ENCODE data around the gene CFAP65. TPM values are rescaled to one million over a fixed set of nuclear protein-coding genes. Genes with fewer than 3 reads are reported as not detected.
A peak's percentile ranks its signal among the peaks of the same experiment; 100 is the strongest.

Gene CFAP65
- total RNA-seq, 1 experiment from 2014 or later, result 0.24 TPM

DNA sequence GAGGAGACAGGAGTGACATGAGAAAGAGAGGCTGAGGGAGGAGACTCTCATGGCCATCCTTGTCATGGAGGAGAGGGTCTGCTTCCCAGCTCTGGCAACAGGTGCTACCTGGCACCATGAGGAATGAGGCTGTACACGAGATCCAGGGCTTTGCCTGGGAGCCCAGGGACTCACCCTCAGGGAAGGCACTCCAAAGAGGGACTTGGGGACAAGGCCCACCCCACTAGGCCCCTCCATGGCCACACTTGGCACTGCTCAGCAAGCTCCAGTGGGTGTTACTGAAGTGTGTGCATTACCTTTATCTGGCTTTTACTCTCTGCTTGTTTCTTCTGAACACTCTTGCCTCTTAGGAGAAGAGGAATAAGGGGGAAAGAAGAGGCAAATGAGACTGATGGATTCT lies 2.7 kb downstream of the CFAP65 start:
- no peak for DNase-seq (ENCODE audit: low read depth, low spot score)
- in situ Hi-C loops (cut with HindIII; ENCODE audit: low pct_unique_long_range_greater_than_20kb, low sequenced_read_pairs), result no loop called here

DNA sequence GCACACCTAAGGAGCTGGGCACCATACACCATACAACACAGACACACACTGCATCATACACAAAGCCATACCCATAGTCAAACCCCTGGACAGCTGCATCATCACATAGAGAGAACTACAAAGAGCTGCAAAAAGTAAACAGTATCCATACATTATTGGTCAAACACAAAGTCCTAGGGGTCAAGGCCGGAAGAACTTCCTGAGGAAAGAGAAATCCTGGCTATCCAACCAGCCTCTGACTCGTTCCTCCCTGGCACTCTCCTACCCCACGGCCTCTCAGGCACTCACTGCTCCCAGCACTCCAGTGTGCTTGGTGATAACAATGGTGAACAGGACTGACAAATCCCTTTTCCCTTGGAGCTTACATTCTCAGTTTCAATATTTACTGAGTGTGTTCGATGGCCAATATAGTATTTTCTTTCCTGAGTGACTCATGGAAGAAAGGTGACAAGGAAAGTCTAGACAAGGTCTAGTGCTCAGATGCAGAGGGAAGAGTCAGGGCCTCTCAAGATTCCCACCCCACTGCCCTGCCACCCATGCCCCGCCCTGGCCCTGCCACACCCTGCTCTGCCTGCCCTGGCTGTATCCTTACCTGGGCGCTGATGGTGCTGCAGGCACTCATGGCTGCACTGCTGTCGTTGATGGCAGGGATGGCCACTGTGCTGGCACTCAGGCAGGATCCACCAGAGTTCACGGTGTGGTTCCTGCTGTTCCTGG lies 3.4 kb downstream of the CFAP65 start:
- DNase-seq (ENCODE audit: low read depth, low spot score), result no peak
- in situ Hi-C loops (cut with HindIII; ENCODE audit: low pct_unique_long_range_greater_than_20kb, low sequenced_read_pairs), result no loop called here

DNA sequence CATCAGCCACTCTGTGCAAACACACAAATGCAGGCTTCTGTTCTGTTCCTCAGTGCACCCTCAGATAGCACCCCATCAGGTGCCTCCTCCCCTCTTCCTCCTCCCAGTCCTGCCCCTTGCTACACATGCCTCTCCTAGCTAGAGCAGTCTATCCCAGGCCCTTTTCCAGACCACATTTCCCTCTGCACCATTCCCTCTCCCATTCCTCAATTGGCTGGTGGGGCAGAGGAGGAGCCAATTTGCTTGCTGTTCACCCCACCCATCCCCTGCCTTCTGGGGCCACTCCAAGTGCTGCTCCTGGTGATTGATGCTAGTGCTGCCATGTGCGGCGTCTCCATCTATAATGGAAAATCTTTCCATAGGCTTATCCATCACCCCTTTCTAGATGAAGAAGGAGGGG lies 5.4 kb downstream of the CFAP65 start:
- in situ Hi-C loops (cut with HindIII; ENCODE audit: low pct_unique_long_range_greater_than_20kb, low sequenced_read_pairs), result no loop called here
- DNase-seq (ENCODE audit: low read depth, low spot score), result no peak

GRCh38 chr2:219034823-219035222 lies 6.5 kb downstream of the CFAP65 start:
- in situ Hi-C loops (cut with HindIII; ENCODE audit: low pct_unique_long_range_greater_than_20kb, low sequenced_read_pairs), result no loop called here
- DNase-seq (ENCODE audit: low read depth, low spot score), result no peak

DNA sequence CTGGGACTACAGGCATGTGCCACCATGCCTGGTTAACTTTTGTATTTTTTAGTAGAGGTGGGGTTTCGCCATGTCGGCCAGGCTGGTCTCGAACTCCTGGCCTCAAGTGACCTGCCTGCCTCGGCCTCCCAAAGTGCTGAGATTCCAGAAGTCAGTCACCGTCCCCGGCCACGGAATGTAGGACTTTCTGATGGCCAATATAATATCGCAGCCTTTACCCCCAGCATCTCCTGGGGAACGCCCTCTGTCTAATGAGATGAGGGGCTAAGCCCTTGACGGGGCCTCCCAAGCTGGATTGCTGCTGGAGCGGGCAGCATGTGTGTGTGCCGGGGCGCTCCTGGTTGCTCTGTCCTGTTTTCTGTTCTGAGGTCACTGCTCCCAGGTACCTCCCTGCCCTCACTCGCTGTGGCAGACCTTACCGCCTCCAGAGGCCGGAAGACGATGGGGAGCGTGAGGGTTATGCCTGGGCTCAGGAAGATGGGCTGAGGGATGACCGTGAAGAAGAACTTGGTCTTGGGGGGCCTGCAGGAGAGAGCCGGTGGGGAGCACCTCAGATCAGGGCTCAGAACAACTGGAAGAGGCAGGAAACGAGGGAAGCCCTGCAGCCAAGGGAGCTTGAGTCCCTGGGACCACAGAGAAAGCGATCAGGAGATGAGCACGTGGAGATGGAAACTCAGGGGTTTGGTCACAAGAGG lies 9.1 kb downstream of the CFAP65 start:
- peak; percentile 16 for DNase-seq (ENCODE audit: low read depth, low spot score)
- in situ Hi-C loops (cut with HindIII; ENCODE audit: low pct_unique_long_range_greater_than_20kb, low sequenced_read_pairs), result no loop called here

GRCh38 chr2:219031005-219031738 lies 10.1 kb downstream of the CFAP65 start:
- in situ Hi-C loops (cut with HindIII; ENCODE audit: low pct_unique_long_range_greater_than_20kb, low sequenced_read_pairs), result no loop called here
- no peak for DNase-seq (ENCODE audit: low read depth, low spot score)

GRCh38 chr2:219030177-219030940 lies 11.0 kb downstream of the CFAP65 start:
- no peak for DNase-seq (ENCODE audit: low read depth, low spot score)
- in situ Hi-C loops (cut with HindIII; ENCODE audit: low pct_unique_long_range_greater_than_20kb, low sequenced_read_pairs), result no loop called here

- peak; percentile 82 for DNase-seq (ENCODE audit: low read depth, low spot score)
- in situ Hi-C loops (cut with HindIII; ENCODE audit: low pct_unique_long_range_greater_than_20kb, low sequenced_read_pairs), result no loop called here
Observed at GRCh38 chr2:219029829-219030165, 11.5 kb downstream of the CFAP65 start.

DNA sequence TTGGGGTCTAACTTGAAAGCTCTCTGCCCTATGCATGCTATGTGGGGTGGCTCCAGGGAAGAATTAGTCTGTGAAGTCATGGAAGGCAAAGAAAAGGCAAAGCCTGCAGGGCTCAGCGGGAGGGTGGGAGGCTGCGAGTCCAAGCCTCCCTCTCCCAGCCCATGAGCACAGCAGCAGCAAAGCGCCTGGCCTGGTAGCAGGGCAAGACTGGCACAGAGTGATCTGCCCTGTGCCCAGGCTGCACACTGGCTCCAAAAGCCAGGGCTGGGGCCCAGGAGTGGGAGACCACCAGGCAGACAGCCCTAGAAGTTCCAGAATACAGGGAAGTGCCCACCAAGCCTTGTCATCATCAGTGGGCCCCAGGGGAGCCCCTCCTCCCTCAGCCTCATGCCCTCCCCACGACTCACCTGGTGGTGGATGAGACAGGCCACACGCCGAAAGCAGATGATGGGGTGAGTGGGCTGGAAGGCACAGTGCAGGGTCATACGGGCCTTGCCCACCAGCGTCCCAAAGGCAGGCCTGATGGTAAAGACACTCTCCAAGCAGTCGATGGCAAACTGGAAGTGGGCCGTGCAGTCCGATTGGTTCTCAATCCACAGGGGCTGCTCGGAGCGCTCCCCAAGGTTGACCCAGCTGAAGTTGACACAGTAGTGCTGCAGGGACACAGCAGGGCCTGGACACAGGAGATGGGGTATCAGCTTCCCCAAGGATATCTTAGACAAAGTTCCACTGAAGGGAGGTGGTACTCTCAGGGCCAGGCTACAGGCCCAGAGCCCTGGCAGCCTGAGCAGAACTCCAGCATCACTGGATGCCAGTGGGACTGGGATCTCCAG lies 12.1 kb downstream of the CFAP65 start:
- no peak for DNase-seq (ENCODE audit: low read depth, low spot score)
- in situ Hi-C loops (cut with HindIII; ENCODE audit: low pct_unique_long_range_greater_than_20kb, low sequenced_read_pairs), result no loop called here

DNA sequence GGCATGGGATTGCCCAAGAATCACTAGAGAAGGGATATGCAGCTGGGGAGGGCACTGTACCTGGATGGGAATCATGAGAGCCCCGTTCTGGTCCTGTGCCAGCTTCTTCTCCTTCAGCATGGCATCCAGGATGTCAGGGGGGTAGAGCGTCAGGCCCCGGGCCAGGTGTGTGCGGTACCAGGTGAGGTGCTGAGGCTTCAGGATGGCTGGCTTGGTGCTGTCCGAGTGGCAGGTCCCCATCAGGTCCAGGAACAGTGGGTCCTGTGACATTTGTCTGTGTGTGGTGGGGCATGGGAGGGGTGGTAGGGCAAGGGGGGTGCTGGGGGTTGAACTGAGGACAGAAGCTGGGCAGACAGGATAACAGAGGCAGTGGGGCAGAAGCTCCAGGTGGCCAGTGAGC lies 13.2 kb downstream of the CFAP65 start:
- in situ Hi-C loops (cut with HindIII; ENCODE audit: low pct_unique_long_range_greater_than_20kb, low sequenced_read_pairs), result no loop called here
- no peak for DNase-seq (ENCODE audit: low read depth, low spot score)

DNA sequence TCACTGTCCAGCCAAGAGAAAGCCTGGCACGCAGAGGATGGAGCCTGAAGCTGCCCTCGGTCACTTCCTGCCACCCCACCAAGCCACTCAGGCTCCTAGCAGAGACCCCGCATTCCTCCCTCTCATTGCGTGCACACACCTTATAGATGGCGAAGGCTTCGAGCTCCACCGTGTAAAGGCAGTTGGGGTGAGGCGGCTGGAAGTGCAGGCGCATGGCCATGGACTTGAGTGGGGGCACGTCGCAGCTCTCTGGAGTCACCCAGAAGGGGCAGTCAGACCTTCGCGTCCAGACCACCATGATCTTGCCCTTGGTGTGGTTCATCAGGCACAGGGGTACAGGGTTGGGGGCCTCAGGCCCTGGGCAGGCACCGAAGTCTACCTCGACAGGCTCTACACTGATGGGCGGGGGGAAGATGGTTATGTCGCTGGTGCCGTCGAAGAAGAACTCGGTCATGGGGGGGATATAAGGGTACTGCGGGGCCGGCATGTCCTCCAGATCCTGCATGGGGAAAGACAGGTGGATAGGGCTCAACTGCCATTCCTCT lies 13.7 kb downstream of the CFAP65 start:
- in situ Hi-C loops (cut with HindIII; ENCODE audit: low pct_unique_long_range_greater_than_20kb, low sequenced_read_pairs), result no loop called here
- DNase-seq (ENCODE audit: low read depth, low spot score), result no peak

DNA sequence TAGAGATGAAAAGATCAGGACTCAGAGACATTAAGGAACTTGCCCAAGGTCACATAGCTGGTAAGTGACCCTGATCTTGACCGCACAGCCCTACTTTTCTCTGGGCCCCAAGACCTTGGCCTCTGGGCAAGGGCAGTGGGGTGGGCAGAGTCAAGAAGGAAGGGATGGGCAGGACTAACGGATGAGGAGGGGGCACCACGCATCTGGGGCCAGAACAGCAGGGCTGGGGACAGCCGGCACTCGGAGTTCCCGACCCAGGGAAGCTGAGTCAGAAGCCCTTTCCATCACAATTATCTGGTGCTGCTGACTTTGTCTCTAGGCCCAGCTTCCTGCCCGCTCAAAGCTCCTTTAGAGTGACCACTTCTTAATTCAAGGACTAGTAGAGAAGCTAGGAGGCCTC lies 14.4 kb downstream of the CFAP65 start:
- DNase-seq (ENCODE audit: low read depth, low spot score), result no peak
- in situ Hi-C loops (cut with HindIII; ENCODE audit: low pct_unique_long_range_greater_than_20kb, low sequenced_read_pairs), result no loop called here

DNA sequence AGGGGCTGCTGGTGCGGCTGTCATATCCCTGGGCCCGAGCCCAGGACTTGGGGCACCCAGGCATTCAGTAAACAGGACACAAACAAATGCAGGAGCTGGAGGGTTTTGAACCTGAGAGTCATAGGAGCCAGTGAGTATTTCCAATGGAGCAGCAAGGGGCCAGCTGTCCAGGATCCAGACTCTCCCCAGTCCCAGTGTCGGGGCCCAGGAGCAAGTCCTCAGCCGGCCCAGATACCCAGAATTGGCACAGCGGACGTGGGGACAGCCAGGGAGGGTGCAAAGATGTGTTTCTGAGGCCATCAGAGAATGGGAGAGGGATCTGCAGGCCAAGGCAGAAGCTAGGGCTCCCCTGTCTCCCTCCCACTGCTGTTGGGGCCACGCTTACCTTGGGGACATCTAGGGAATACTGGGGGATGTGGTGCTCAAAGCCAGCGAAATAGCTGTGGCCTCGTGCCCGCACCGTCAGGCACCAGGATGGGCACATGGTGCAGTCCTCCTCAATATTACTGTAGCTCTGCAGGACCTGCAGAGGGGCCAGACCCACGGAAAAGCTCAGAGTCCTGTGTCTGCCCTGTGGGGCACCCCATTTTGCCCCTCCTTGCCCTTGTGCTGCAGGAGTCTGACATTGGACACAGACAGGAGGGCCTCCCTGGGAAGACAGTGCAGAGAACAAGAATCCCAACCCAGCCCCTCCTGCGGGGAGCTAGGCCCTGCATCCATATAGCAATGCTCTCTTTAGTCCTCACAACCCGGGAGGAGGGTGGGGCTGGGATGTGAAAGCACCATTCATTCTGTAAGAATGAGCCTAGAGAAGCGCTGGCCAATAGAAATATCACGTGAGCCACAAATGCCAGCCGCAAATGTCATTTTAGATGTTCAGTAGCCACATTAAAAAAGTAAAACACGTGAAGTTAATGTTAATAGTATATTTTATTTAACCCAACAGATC lies 15.4 kb downstream of the CFAP65 start:
- in situ Hi-C loops (cut with HindIII; ENCODE audit: low pct_unique_long_range_greater_than_20kb, low sequenced_read_pairs), result no loop called here
- DNase-seq (ENCODE audit: low read depth, low spot score), result peak; percentile 87

DNA sequence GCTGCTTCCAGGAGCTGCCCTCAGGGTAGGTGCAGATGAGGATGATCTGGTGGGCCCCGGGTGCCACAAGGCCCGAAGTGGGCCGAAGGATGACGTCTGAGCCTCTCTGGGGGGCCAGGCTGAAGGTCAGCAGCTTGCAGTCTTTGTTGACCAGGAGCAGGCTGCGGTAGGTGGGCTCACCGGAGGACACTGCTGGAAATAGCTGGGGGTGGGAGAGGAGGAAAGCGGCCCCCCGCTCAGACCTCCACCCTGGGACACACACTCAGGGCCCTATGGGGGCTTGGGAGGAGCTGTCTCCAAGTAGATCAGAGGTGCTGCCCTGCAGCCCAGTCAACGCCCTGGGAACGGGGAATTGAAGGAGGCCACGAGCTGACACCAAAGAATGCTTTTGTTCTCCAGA lies 17.3 kb downstream of the CFAP65 start:
- no peak for DNase-seq (ENCODE audit: low read depth, low spot score)
- in situ Hi-C loops (cut with HindIII; ENCODE audit: low pct_unique_long_range_greater_than_20kb, low sequenced_read_pairs), result no loop called here

DNA sequence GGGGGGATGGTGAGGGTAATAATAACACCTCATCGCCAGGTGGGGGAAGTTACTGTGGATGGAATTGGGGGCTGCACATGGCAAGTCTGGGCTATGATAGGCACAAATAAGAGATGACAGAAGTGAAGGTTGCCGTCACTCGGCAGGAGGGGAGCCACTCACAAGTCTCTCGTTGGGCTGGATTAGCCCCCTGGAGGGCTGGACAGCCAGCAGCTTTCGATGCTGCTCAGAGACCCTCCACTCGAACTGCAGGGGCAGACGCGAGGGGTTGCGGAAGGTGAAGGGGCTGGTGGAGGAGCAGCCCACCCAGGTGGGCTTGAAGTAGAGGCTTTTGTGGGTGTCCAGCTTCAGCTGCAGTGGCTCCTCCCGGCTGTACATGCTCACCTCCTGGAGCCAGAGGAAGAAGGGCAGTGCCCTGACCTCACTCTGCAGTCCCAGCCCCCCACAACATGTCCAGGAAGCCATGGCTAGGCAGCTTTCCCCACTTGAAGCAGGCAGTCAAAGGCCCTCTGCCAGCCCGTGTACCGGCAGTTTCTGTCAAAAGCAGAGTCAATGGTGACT lies 18.2 kb downstream of the CFAP65 start:
- no peak for DNase-seq (ENCODE audit: low read depth, low spot score)
- in situ Hi-C loops (cut with HindIII; ENCODE audit: low pct_unique_long_range_greater_than_20kb, low sequenced_read_pairs), result no loop called here

DNA sequence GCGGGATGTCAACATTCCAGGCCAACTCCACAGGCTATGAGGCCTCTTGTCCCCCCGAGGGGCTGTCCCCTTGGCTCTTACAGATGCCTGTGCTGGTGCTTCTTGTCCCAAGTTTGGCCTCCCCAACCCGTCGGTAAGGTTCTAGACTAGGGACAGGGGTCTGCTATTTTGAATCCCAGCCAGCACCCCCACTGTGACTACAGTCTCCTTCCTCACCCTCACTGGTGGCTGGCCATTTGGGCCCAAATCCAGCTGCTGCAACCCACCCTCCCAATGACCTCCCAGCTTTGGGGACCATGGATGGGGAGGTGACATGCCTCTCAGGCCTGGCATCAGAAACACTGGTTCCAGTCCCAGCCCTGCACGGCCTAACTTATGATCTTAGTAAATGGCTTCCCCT lies 18.7 kb downstream of the CFAP65 start:
- DNase-seq (ENCODE audit: low read depth, low spot score), result no peak
- in situ Hi-C loops (cut with HindIII; ENCODE audit: low pct_unique_long_range_greater_than_20kb, low sequenced_read_pairs), result no loop called here
